ENCODE measurements around the gene PDE8A.

DNA sequence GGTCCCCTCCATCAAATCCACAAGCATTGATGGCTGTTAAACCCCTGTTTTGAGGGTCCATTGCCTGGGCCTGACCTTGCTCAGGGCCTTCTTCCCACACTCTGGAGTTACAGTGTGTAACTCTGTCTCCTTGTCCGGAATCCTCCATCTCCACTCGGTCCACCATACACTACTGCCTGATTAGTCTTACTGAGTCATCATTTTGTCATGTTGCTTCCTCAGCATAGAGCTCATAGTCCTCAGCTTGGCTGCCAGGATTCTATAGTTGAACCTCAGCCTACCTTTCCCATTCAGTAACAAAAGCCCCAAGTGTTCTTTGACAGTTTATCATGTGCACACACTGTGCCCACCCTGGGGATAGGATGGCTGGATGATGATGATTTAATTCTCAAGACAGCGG is 113.0 kb downstream of the PDE8A start:
- no peak for TF ChIP-seq TARDBP (CRISPR knock-in tag; IDR thresholded peaks at IDR 0.05)
- TF ChIP-seq, protein P1, sequence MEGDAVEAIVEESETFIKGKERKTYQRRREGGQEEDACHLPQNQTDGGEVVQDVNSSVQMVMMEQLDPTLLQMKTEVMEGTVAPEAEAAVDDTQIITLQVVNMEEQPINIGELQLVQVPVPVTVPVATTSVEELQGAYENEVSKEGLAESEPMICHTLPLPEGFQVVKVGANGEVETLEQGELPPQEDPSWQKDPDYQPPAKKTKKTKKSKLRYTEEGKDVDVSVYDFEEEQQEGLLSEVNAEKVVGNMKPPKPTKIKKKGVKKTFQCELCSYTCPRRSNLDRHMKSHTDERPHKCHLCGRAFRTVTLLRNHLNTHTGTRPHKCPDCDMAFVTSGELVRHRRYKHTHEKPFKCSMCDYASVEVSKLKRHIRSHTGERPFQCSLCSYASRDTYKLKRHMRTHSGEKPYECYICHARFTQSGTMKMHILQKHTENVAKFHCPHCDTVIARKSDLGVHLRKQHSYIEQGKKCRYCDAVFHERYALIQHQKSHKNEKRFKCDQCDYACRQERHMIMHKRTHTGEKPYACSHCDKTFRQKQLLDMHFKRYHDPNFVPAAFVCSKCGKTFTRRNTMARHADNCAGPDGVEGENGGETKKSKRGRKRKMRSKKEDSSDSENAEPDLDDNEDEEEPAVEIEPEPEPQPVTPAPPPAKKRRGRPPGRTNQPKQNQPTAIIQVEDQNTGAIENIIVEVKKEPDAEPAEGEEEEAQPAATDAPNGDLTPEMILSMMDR (CRISPR knock-in tag; IDR thresholded peaks at IDR 0.05), result no peak
- no peak for TF ChIP-seq JUND (CRISPR knock-in tag; IDR thresholded peaks at IDR 0.05)
- no peak for TF ChIP-seq CBX5 (CRISPR knock-in tag; IDR thresholded peaks at IDR 0.05; ENCODE audit: borderline replicate concordance)
- no peak for TF ChIP-seq RNF2 (conservative IDR thresholded peaks at IDR 0.05; ENCODE audit: low read depth)
